Measurements from ENCODE around the gene BORCS6.

- TF ChIP-seq POLR2A (IDR thresholded peaks at IDR 0.05) (no peak), CTCF (IDR thresholded peaks at IDR 0.05) (no peak)
Observed at GRCh38 chr17:8159459-8160223, 30.3 kb downstream of the BORCS6 start.

Measured in esophagus squamous epithelium (tissue), 4 donors.